Measurements from ENCODE around the gene XXYLT1.

DNA sequence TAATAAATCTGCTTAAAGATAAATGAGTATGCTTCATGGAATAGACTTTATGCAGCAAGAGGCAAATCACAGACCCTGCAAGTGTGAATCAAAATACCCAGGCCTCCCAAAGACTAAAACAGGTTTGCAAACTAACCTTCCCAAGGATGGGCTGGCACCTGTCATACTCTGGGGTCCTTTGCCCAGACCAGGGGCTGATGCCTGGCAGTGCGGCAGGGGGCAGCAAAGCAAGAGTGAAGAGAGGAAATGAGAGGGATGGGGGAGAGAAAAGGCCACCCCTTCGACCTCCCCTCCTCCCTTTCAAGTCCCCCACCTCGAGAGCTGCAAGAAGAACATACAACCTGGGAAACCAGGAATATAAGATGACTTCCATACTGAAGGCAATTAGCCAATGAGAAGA is 31.8 kb downstream of the XXYLT1 start:
- TF ChIP-seq POLR2AphosphoS5 (IDR thresholded peaks at IDR 0.05; ENCODE audit: low read depth, low read length) (no peak), JUND (IDR thresholded peaks at IDR 0.05) (no peak), POLR2A (IDR thresholded peaks at IDR 0.05; ENCODE audit: borderline replicate concordance, extremely low read depth, insufficient read depth, insufficient read length) (no peak), ZNF274 (IDR thresholded peaks at IDR 0.05; ENCODE audit: low read depth, low read length) (no peak), EZH2 (IDR thresholded peaks at IDR 0.05) (no peak), ZBTB33 (IDR thresholded peaks at IDR 0.05; ENCODE audit: extremely low read depth, insufficient replicate concordance, low read length) (no peak), CEBPB (IDR thresholded peaks at IDR 0.05; ENCODE audit: low read depth) (no peak), EZH2phosphoT487 (IDR thresholded peaks at IDR 0.05; ENCODE audit: borderline replicate concordance) (no peak), RAD21 (IDR thresholded peaks at IDR 0.05; ENCODE audit: low read depth) (no peak), TCF7L2 (IDR thresholded peaks at IDR 0.05; ENCODE audit: borderline replicate concordance, extremely low read depth, insufficient read depth, insufficient read length) (no peak), ELF1 (IDR thresholded peaks at IDR 0.05; ENCODE audit: borderline replicate concordance, low read depth) (no peak)
- TF ChIP-seq, protein P1, sequence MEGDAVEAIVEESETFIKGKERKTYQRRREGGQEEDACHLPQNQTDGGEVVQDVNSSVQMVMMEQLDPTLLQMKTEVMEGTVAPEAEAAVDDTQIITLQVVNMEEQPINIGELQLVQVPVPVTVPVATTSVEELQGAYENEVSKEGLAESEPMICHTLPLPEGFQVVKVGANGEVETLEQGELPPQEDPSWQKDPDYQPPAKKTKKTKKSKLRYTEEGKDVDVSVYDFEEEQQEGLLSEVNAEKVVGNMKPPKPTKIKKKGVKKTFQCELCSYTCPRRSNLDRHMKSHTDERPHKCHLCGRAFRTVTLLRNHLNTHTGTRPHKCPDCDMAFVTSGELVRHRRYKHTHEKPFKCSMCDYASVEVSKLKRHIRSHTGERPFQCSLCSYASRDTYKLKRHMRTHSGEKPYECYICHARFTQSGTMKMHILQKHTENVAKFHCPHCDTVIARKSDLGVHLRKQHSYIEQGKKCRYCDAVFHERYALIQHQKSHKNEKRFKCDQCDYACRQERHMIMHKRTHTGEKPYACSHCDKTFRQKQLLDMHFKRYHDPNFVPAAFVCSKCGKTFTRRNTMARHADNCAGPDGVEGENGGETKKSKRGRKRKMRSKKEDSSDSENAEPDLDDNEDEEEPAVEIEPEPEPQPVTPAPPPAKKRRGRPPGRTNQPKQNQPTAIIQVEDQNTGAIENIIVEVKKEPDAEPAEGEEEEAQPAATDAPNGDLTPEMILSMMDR (IDR thresholded peaks at IDR 0.05 in 2 of 3, conservative IDR thresholded peaks at IDR 0.05 in 1 of 3; ENCODE audit: borderline replicate concordance in 1 of 3, insufficient read depth in 1 of 3, low read depth in 2 of 3, low read length in 2 of 3) = no peak
- TF ChIP-seq, protein P2, sequence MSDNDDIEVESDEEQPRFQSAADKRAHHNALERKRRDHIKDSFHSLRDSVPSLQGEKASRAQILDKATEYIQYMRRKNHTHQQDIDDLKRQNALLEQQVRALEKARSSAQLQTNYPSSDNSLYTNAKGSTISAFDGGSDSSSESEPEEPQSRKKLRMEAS (IDR thresholded peaks at IDR 0.05) = no peak
- TF ChIP-seq, protein P3, sequence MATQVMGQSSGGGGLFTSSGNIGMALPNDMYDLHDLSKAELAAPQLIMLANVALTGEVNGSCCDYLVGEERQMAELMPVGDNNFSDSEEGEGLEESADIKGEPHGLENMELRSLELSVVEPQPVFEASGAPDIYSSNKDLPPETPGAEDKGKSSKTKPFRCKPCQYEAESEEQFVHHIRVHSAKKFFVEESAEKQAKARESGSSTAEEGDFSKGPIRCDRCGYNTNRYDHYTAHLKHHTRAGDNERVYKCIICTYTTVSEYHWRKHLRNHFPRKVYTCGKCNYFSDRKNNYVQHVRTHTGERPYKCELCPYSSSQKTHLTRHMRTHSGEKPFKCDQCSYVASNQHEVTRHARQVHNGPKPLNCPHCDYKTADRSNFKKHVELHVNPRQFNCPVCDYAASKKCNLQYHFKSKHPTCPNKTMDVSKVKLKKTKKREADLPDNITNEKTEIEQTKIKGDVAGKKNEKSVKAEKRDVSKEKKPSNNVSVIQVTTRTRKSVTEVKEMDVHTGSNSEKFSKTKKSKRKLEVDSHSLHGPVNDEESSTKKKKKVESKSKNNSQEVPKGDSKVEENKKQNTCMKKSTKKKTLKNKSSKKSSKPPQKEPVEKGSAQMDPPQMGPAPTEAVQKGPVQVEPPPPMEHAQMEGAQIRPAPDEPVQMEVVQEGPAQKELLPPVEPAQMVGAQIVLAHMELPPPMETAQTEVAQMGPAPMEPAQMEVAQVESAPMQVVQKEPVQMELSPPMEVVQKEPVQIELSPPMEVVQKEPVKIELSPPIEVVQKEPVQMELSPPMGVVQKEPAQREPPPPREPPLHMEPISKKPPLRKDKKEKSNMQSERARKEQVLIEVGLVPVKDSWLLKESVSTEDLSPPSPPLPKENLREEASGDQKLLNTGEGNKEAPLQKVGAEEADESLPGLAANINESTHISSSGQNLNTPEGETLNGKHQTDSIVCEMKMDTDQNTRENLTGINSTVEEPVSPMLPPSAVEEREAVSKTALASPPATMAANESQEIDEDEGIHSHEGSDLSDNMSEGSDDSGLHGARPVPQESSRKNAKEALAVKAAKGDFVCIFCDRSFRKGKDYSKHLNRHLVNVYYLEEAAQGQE (IDR thresholded peaks at IDR 0.05; ENCODE audit: low read depth) = no peak

Data from HCT116 (cell line).